Stimulated activated memory B cell treated with anti-CD40 and anti-IgM and Interleukin-4, amounts not matched to agents 10 μg/mL and 1 μg/mL and 100 μg/mL, for 72 hours (primary cell): Measurements from ENCODE around the gene POGZ.
A peak's percentile ranks its signal among the peaks of the same experiment; 100 is the strongest.

Source experiments
- ATAC-seq: fragments of 150-1000 bp; cut with Tn5 transposase; 2 replicates; pipeline ENCODE4 v1.10.0; 2021
- H3K27ac Mint-ChIP-seq: one replicate; pipeline ENCODE4 v1.8.0; 2022; ENCODE audit warnings: mild to moderate bottlenecking, mixed read lengths
- H3K27me3 Mint-ChIP-seq: one replicate; pipeline ENCODE4 v1.8.0; 2022; ENCODE audit warnings: mixed read lengths
- H3K36me3 Mint-ChIP-seq: one replicate; pipeline ENCODE4 v1.8.0; 2022; ENCODE audit warnings: mixed read lengths
- H3K4me1 Mint-ChIP-seq: one replicate; pipeline ENCODE4 v1.8.0; 2022; ENCODE audit warnings: mixed read lengths
- H3K4me3 Mint-ChIP-seq: one replicate; pipeline ENCODE4 v1.8.0; 2022; ENCODE audit warnings: mild to moderate bottlenecking, moderate library complexity, mixed read lengths
- H3K9me3 Mint-ChIP-seq: one replicate; pipeline ENCODE4 v1.8.0; 2022; ENCODE audit warnings: mixed read lengths

The POGZ gene

GRCh38 chr1:151491641-151492040, 32.3 kb upstream of the POGZ start:
- H3K36me3 Mint-ChIP-seq, result no peaks in the 10 kb centered on the region
- H3K4me3 Mint-ChIP-seq, result no peak overlapping the region
- no peaks in the 10 kb centered on the region for H3K27me3 Mint-ChIP-seq
- H3K9me3 Mint-ChIP-seq, result no peaks in the 10 kb centered on the region
- no peak for ATAC-seq
- no peak overlapping the region for H3K27ac Mint-ChIP-seq
- H3K4me1 Mint-ChIP-seq, result peaks cover 7% of the 10 kb centered on the region

GRCh38 chr1:151486557-151486956, 27.3 kb upstream of the POGZ start:
- Mint-ChIP-seq H3K27me3 (no peaks in the 10 kb centered on the region), H3K4me3 (no peak overlapping the region), H3K36me3 (no peaks in the 10 kb centered on the region), H3K27ac (no peak overlapping the region), H3K9me3 (no peaks in the 10 kb centered on the region), H3K4me1 (no peaks in the 10 kb centered on the region)
- no peak for ATAC-seq

- Mint-ChIP-seq H3K36me3 (no peaks in the 10 kb centered on the region), H3K4me3 (no peak overlapping the region), H3K9me3 (no peaks in the 10 kb centered on the region), H3K27ac (no peak overlapping the region), H3K27me3 (no peaks in the 10 kb centered on the region), H3K4me1 (no peaks in the 10 kb centered on the region)
- ATAC-seq, result no peak
Measured at GRCh38 chr1:151485685-151486255, 26.5 kb upstream of the POGZ start.

GRCh38 chr1:151482017-151482416, 22.7 kb upstream of the POGZ start:
- Mint-ChIP-seq H3K4me1 (no peaks in the 10 kb centered on the region), H3K27ac (no peak overlapping the region), H3K27me3 (no peaks in the 10 kb centered on the region), H3K9me3 (no peaks in the 10 kb centered on the region), H3K4me3 (no peak overlapping the region), H3K36me3 (no peaks in the 10 kb centered on the region)
- no peak for ATAC-seq

- no peaks in the 10 kb centered on the region for H3K36me3 Mint-ChIP-seq
- H3K27ac Mint-ChIP-seq, result no peak overlapping the region
- no peaks in the 10 kb centered on the region for H3K27me3 Mint-ChIP-seq
- no peak overlapping the region for H3K4me3 Mint-ChIP-seq
- H3K9me3 Mint-ChIP-seq, result no peaks in the 10 kb centered on the region
- ATAC-seq, result no peak
- no peaks in the 10 kb centered on the region for H3K4me1 Mint-ChIP-seq
Measured at GRCh38 chr1:151479462-151479861, 20.2 kb upstream of the POGZ start.

- Mint-ChIP-seq H3K27ac (no peak overlapping the region), H3K4me1 (no peaks in the 10 kb centered on the region), H3K4me3 (no peak overlapping the region), H3K27me3 (no peaks in the 10 kb centered on the region), H3K36me3 (no peaks in the 10 kb centered on the region), H3K9me3 (no peaks in the 10 kb centered on the region)
- no peak for ATAC-seq
Measured at GRCh38 chr1:151478923-151479322, 19.6 kb upstream of the POGZ start.

- Mint-ChIP-seq H3K4me1 (no peaks in the 10 kb centered on the region), H3K4me3 (no peak overlapping the region), H3K27ac (no peak overlapping the region), H3K27me3 (no peaks in the 10 kb centered on the region), H3K36me3 (no peaks in the 10 kb centered on the region), H3K9me3 (no peaks in the 10 kb centered on the region)
- ATAC-seq, result no peak
Measured at GRCh38 chr1:151478140-151478812, 19.0 kb upstream of the POGZ start.

GRCh38 chr1:151477066-151477465, 17.8 kb upstream of the POGZ start:
- H3K27ac Mint-ChIP-seq, result no peak overlapping the region
- peaks cover 8% of the 10 kb centered on the region for H3K4me1 Mint-ChIP-seq

GRCh38 chr1:151476083-151476482, 16.8 kb upstream of the POGZ start:
- no peak overlapping the region for H3K27ac Mint-ChIP-seq
- H3K4me1 Mint-ChIP-seq, result peaks cover 8% of the 10 kb centered on the region
- no peaks in the 10 kb centered on the region for H3K27me3 Mint-ChIP-seq
- no peak overlapping the region for H3K4me3 Mint-ChIP-seq
- no peaks in the 10 kb centered on the region for H3K9me3 Mint-ChIP-seq
- no peaks in the 10 kb centered on the region for H3K36me3 Mint-ChIP-seq
- no peak for ATAC-seq

More at GRCh38 chr1:151477066-151477465, 17.8 kb upstream of the POGZ start:
- Mint-ChIP-seq H3K9me3 (no peaks in the 10 kb centered on the region), H3K27me3 (no peaks in the 10 kb centered on the region), H3K4me3 (no peak overlapping the region), H3K36me3 (no peaks in the 10 kb centered on the region)
- no peak for ATAC-seq

- Mint-ChIP-seq H3K27me3 (no peaks in the 10 kb centered on the region), H3K4me1 (peaks cover 8% of the 10 kb centered on the region), H3K27ac (no peak overlapping the region), H3K4me3 (no peak overlapping the region), H3K36me3 (no peaks in the 10 kb centered on the region), H3K9me3 (no peaks in the 10 kb centered on the region)
- ATAC-seq, result peak; percentile 64
Measured at GRCh38 chr1:151475175-151475574, 15.9 kb upstream of the POGZ start.

GRCh38 chr1:151474745-151475144, 15.5 kb upstream of the POGZ start:
- H3K9me3 Mint-ChIP-seq, result no peaks in the 10 kb centered on the region
- no peak overlapping the region for H3K27ac Mint-ChIP-seq
- no peak for ATAC-seq
- peaks cover 8% of the 10 kb centered on the region for H3K4me1 Mint-ChIP-seq
- no peaks in the 10 kb centered on the region for H3K27me3 Mint-ChIP-seq
- no peaks in the 10 kb centered on the region for H3K36me3 Mint-ChIP-seq
- no peak overlapping the region for H3K4me3 Mint-ChIP-seq

- H3K27ac Mint-ChIP-seq, result peak overlapping the region; percentile 73
- peak overlapping the region; percentile 78 for H3K4me3 Mint-ChIP-seq
- ATAC-seq, result peak; percentile 54
- H3K27me3 Mint-ChIP-seq, result no peaks in the 10 kb centered on the region
- H3K36me3 Mint-ChIP-seq, result no peaks in the 10 kb centered on the region
- peaks cover 8% of the 10 kb centered on the region for H3K4me1 Mint-ChIP-seq
- H3K9me3 Mint-ChIP-seq, result no peaks in the 10 kb centered on the region
Measured at GRCh38 chr1:151472856-151473731, 13.8 kb upstream of the POGZ start.

GRCh38 chr1:151465026-151465425, 5.7 kb upstream of the POGZ start:
- no peak overlapping the region for H3K4me3 Mint-ChIP-seq
- H3K4me1 Mint-ChIP-seq, result no peaks in the 10 kb centered on the region
- ATAC-seq, result no peak
- H3K27me3 Mint-ChIP-seq, result peaks cover 31% of the 10 kb centered on the region
- no peaks in the 10 kb centered on the region for H3K9me3 Mint-ChIP-seq
- no peak overlapping the region for H3K27ac Mint-ChIP-seq
- H3K36me3 Mint-ChIP-seq, result no peaks in the 10 kb centered on the region

- H3K36me3 Mint-ChIP-seq, result no peaks in the 10 kb centered on the region
- H3K27ac Mint-ChIP-seq, result no peak overlapping the region
- peaks cover 31% of the 10 kb centered on the region for H3K27me3 Mint-ChIP-seq
- H3K4me1 Mint-ChIP-seq, result peaks cover 8% of the 10 kb centered on the region
- no peaks in the 10 kb centered on the region for H3K9me3 Mint-ChIP-seq
- H3K4me3 Mint-ChIP-seq, result no peak overlapping the region
- ATAC-seq, result no peak
Measured at GRCh38 chr1:151461694-151462093, 2.4 kb upstream of the POGZ start.

- peak; percentile 77 for ATAC-seq
- no peaks in the 10 kb centered on the region for H3K9me3 Mint-ChIP-seq
- H3K4me3 Mint-ChIP-seq, result peak overlapping the region; percentile 83
- peaks cover 19% of the 10 kb centered on the region for H3K27me3 Mint-ChIP-seq
- no peaks in the 10 kb centered on the region for H3K36me3 Mint-ChIP-seq
- peaks cover 18% of the 10 kb centered on the region for H3K4me1 Mint-ChIP-seq
- peak overlapping the region; percentile 74 for H3K27ac Mint-ChIP-seq
Measured at GRCh38 chr1:151458802-151459330, 428 bp downstream of the POGZ start.
